GM18517 (cell line): ENCODE data around the gene MINDY3.
"Not testable (repeated sequence)": the region's sequence is repeated elsewhere in the genome, so short reads cannot be mapped to it uniquely, and the experiment has no call there.

Experiments used
- ATAC-seq: cut with Tn5 transposase; IDR thresholded peaks from one replicate; pipeline ENCODE4 v1.9.1; 2021; ENCODE audit warnings: mild to moderate bottlenecking, moderate library complexity; ENCODE audit not compliant: unreplicated experiment

Gene MINDY3

GRCh38 chr10:15781381-15781960 is 78.8 kb downstream of the MINDY3 start:
- no peak for ATAC-seq

DNA sequence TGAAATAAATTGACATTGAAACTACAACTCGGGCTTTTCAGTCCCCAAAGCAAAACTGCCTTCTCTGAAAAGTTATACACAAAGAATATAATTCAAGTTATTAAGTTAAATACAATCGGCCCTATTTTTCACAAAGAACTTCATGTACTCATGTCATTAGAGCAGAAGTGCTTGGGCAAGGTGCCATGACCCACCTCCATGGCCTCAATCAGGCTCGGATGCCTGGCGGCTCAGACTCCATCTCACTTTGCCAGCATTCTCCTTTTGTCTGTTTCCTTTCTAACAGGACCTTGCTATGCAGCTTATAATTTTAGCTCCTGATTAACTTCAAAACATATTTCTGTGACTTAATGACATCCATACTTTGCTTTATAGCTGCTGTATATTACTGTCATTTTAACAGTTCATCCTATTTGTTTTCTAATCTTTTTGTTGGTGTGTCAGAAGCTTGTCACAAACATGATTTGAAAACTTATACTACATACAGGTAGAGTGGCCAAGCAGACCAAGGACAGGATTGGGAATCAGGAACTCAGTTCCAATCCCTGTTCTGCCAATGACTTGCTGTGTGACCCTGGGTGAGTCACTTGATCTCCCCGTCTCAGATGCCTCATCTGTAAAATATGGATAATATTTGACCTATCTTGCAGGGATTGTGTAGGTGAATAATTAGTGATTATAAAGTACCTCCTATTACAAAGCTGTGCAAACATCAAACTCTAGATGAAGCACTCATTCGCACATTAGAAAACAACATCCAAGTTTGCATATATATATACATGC is 79.8 kb downstream of the MINDY3 start:
- ATAC-seq: no peak

DNA sequence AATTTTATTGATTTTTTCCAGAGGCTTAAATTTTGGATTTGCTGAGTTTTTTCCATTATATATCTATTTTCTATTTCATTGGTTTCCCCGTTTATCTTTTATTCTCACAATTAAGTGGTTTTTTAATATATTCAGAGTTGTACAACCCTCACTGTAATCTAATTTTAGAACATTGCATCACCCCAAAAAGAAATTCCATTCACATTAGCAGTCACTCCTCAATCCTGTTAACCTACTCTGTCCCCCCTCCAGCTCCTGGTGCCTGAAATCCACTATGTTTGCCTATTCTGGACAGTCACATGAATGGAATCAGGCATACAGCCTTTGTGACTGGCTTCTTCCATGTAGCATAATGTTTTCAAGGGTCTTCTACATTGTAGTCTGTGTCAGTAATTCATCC is 84.8 kb downstream of the MINDY3 start:
- no peak for ATAC-seq

DNA sequence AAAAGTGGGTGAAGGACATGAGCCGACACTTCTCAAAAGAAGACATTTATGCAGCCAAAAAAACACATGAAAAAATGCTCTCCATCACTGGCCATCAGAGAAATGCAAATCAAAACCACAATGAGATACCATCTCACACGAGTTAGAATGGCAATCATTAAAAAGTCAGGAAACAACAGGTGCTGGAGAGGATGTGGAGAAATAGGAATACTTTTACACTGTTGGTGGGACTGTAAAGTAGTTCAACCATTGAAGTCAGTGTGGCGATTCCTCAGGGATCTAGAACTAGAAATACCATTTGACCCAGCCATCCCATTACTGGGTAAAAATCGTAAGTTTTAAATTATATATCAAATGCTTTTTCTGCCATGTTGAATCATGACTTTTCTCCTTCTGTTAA is 85.8 kb downstream of the MINDY3 start:
- not testable (repeated sequence) for ATAC-seq

- no peak for ATAC-seq
These were observed 95.3 kb downstream of the MINDY3 start for GRCh38 chr10:15764892-15765454.

DNA sequence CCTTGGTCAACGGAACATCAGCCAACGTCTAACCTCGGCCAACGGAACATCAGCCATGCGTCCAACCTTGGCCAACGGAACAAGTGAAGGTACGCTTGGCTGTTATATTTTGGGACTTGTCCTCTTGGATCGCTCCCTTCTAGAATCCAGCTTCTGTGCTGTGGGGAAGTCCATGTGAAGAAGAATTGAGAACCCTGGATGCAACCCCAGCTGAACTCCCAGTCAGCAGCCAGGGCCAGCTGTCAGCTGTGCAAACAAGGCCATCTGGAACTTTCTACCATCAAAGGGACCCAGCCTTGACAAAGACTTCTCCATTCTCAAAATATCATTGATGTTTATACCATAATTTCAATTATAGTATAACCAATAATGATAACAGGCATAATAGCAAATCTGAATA is 97.3 kb downstream of the MINDY3 start:
- no peak for ATAC-seq

DNA sequence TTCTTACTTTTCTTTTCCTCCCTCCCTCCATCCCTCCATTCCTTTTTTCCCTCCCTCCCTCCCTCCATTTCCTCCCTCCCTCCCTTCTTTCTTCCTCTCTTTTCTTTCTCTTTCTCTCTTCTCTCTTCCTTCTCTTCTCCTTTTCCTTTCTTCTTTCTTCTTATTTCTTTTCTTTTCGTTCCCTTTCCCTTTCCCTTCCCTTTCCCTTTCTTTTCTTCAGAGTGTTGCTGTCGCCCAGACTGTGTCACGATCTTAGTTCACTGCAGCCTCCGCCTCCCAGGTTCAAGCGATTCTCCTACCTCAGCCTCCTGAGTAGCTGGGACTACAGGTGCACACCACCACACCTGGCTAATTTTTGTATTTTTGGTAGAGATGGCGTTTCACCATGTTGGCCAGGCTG is 98.1 kb downstream of the MINDY3 start:
- ATAC-seq: not testable (repeated sequence)

DNA sequence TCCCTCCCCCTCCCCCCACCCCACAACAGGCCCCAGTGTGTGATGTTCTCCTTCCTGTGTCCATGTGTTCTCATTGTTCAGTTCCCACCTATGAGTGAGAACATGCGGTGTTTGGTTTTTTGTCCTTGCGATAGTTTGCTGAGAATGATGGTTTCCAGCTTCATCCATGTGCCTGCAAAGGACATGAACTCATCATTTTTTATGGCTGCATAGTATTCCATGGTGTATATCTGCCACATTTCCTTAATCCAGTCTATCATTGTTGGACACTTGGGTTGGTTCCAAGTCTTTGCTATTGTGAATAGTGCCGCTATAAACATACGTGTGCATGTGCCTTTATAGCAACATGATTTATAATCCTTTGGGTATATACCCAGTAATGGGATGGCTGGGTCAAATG is 99.1 kb downstream of the MINDY3 start:
- not testable (repeated sequence) for ATAC-seq

DNA sequence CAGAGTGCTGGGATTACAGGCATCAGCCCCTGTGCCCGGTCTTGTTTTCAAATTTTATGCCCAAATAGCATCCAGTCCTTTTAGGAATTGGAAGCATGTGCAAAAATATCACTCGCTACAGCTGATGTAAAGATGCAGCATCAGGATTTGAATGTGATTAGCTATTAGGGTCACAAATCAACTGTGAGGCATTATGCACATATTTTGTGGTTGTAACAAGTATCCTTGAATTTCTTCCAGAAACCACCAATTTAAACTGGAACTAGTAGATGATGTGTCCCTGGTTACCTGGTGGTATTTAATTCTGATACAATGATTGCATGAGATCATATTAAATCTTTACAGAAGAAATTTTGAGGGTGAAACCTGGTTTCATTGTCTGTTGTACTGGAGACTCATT is 99.6 kb downstream of the MINDY3 start:
- ATAC-seq: no peak

DNA sequence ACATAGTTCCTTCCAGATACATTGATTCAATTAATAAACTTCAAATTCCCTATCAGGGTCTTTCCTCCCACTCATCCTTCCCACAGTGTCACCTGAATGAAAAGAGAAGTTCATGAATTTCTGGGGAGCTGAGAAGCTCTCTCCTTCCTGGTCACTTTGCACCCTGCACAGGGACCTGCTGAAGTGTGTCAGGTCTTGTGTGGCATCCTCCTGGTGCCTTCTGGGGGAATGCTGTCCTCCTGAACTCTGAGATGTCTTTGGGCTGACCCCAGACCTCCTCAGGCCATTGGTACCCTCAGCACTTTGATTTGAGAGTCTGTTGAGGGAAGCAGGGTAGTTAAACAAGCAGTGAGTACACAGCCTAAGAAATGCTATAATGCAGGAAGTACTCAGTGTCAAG is 101.0 kb downstream of the MINDY3 start:
- no peak for ATAC-seq

DNA sequence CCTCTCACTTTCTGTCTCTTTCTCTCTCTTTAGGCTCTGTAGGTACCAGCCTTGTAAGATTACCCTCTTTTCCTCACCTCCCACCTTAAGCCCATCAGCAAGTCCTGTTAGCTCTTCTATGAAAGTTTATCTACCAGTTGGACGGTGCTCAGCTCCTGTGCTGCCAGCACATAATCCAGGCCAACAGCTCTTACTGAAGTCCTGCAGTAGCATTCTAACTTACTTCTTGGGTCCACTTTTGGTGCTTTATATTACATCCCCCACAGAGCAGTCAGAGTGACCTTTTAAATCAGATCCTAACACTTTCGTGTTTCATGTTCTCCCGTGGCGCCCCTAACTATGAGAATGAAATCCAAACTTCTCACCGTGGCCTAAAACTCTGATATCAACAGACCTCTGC is 101.7 kb downstream of the MINDY3 start:
- no peak for ATAC-seq

DNA sequence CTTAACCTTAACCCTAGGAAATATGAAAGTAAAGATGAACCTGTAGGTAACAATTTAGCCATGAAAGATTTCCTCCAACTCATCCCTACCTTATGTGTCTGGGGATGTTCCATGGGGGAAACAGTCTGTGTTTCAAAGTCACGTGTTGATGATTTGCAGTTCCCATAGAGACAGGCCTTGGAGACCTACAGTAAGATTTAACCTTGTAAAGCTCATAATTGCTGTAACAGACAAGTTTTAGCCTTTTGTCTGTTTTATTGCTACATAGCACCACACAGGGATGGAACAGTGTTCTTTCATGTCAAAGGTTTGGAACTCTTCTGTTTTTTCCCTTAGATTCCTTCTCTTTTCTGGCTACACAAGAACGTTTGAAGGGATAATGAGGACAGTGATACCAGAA is 105.4 kb downstream of the MINDY3 start:
- ATAC-seq: no peak

DNA sequence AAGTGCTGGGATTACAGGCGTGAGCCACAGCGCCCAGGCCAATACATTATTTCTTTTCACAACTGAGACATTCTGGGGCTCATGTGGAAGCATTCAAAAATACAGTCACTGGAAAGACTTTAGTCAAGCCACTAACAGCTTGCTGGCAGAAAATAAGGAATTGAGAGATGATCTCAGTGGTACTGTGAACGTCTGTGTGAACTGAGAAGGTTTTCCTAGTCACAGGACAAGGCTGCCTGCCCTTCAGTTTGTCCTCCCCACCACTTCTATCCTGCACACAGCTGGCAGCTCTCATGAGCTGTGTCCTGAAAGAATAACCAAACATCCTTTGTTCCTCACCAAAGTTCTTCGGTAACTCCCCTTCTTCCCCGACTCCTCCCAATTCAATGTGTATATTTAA is 109.3 kb downstream of the MINDY3 start:
- ATAC-seq: no peak

DNA sequence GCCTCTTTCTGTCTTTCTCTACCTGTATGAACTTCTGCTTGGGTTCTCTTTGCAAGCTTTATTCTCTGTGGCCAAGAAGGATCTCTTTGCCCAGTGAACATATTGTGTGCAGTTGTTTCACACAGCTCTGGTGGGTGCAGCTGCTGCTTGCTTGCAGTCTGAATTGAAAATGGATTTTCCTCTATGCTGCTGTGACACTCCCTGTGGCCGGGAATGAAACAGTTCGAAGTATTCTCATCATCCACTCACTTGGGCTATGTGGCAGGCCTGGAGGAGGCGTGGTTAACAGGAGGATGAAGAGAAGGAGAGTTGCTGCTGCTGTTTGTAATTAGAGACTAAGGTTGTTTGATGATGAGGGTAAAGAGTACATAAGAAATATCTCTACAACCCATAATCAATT is 112.2 kb downstream of the MINDY3 start:
- no peak for ATAC-seq

- ATAC-seq: no peak
These were observed 112.7 kb downstream of the MINDY3 start for GRCh38 chr10:15747632-15748031.

DNA sequence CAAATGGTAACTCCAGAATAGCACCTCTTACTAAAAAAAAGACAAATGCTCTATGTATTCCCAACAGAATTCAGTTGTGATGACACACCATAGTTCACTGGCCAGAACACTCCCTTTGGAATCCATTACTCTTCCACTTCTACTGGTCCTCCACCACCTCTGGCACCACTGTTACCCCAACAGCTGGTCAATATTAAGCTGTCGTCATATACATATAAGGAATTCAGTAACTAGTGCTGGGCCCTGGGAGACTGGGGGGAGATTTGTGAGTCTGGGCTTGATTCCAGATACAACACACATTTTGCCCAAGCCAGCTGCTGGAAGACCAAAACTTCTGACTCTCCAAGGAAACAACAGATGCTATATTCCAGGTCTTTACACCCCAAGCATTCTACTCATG is 114.6 kb downstream of the MINDY3 start:
- no peak for ATAC-seq

DNA sequence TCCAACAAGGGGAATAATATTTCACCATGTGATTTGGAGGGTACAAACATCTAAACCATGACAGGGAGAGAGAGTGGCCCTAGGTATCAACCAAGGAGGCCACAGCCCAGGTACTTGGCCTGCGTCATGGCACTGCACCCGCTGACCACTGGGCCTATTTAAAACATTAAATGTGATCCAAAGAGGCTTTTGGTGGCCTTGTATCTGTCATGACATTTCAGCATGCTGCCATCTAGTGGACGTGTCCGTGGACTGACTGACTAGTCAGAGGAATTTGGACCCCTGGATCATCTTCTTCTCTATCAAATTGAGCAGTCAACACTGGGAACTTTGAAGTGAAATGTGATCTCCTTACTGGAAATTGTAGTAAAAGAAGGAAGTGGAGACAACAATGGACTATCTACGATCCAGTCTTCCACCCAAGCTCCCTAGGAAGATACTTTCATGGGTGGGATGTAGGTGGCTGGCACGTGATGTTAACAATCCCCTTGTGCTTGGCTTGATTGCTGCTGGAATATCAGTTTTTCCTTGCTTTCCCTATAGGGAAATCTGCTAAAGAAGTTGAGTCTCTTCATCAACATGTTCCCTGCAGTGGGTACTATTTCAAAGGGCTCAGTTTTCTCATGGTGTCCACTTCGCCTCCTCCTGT is 116.0 kb downstream of the MINDY3 start:
- no peak for ATAC-seq

GRCh38 chr10:15743443-15743842 is 116.9 kb downstream of the MINDY3 start:
- ATAC-seq: no peak

DNA sequence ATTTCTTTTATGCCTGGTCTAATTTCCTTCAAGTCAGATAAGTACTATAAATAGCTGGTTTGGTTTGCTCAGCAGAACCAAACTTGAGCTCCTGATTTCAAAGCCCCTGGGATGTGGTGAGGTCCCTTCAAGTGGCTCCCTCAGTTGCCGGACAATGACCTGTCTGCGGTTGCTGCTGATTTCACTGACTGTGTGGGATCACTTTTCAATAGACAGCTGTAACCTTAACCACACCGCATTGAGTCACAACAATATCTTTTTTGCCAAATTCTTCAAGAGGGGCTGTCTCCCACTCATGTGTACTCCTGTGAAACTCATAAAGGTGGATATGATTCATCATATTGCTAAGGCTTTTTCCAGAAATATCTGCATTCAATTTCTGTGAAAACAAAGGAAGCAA is 117.5 kb downstream of the MINDY3 start:
- ATAC-seq: no peak

DNA sequence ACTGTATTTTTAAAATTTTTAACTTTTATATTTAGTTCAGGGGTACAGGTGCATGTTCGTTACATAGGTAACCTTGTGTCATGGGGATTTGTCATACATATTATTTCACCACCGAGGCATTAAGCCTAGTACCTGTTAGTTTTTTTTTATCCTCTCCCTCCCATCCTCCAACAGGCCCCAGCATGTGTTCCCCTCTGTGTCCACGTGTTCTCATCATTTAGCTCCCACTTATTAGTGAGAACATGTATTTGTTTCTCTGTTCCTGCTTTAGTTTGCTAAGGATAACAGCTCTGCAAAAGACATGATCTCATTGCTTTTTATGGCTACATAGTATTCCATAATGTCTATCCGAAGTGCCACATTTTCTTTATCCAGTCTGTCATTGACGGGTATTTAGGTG is 118.2 kb downstream of the MINDY3 start:
- no peak for ATAC-seq

DNA sequence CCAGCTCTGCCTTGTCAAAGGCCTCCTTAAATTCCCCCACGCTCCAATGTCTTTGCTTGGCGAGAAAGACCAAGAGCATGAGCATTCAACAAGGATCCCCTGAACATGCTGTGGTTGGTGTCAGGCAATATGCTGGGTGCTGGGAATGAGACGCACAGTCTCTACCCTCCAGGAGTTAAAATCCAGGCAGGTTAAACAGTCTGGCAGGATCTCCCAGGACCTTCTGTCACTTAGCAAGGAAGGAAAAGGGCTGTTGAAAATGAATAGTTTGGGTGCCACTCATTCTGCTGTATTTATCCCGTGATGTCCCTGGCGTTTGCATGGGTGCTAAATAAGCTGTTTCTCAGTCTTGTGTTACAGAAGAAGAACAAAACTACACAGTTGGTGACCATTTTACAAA is 118.7 kb downstream of the MINDY3 start:
- no peak for ATAC-seq

- ATAC-seq: no peak
These were observed 120.0 kb downstream of the MINDY3 start for GRCh38 chr10:15740261-15740660.
